Measurements from ENCODE around the gene LAMC1.
A peak's percentile ranks its signal among the peaks of the same experiment; 100 is the strongest.
"Not testable (repeated sequence)": the region's sequence is repeated elsewhere in the genome, so short reads cannot be mapped to it uniquely, and the experiment has no call there.

LAMC1 gene

GRCh38 chr1:183052861-183053260, 29.6 kb downstream of the LAMC1 start:
- H3K4me3 ChIP-seq: no peak overlapping the region
- intact Hi-C loops (cut with DNase I; ENCODE audit: low total_unique reads): no loop called here
- no peak overlapping the region for H3K27ac ChIP-seq
- DNase-seq: no peak
- TF ChIP-seq CTCF (IDR thresholded peaks at IDR 0.05): no peak
- no peaks in the 10 kb centered on the region for H3K36me3 ChIP-seq
- H3K4me1 ChIP-seq: peaks cover 0 to 85% (median 22%) of the 10 kb centered on the region in 4 donors
- no peaks in the 10 kb centered on the region for H3K27me3 ChIP-seq
- H3K9me3 ChIP-seq: no peaks in the 10 kb centered on the region

- H3K4me1 ChIP-seq: peaks cover 3 to 92% (median 41%) of the 10 kb centered on the region in 4 donors
- H3K27ac ChIP-seq: no peak overlapping the region
- intact Hi-C loops (cut with DNase I; ENCODE audit: low total_unique reads): no loop called here
Measured at GRCh38 chr1:183058851-183059502, 35.8 kb downstream of the LAMC1 start.

GRCh38 chr1:183061194-183061593, 38.0 kb downstream of the LAMC1 start:
- Histone ChIP-seq H3K4me3 (no peak overlapping the region), H3K36me3 (no peaks in the 10 kb centered on the region), H3K9me3 (no peaks in the 10 kb centered on the region), H3K27ac (peak overlapping the region; percentile 31 to 47), H3K4me1 (peaks cover 3 to 79% (median 41%) of the 10 kb centered on the region in 4 donors), H3K27me3 (no peaks in the 10 kb centered on the region)
- no peak for DNase-seq
- intact Hi-C loops (cut with DNase I; ENCODE audit: low total_unique reads): no loop called here
- TF ChIP-seq CTCF (IDR thresholded peaks at IDR 0.05): no peak

More at GRCh38 chr1:183058851-183059502, 35.8 kb downstream of the LAMC1 start:
- Histone ChIP-seq H3K4me3 (no peak overlapping the region), H3K27me3 (no peaks in the 10 kb centered on the region), H3K36me3 (no peaks in the 10 kb centered on the region), H3K9me3 (no peaks in the 10 kb centered on the region)
- no peak for DNase-seq
- no peak for TF ChIP-seq CTCF (IDR thresholded peaks at IDR 0.05)

- no peak for TF ChIP-seq CTCF (IDR thresholded peaks at IDR 0.05)
- intact Hi-C loops (cut with DNase I; ENCODE audit: low total_unique reads): no loop called here
- Histone ChIP-seq H3K36me3 (no peaks in the 10 kb centered on the region), H3K27me3 (no peaks in the 10 kb centered on the region), H3K4me3 (no peak overlapping the region), H3K27ac (no peak overlapping the region), H3K9me3 (no peaks in the 10 kb centered on the region), H3K4me1 (peaks cover 3 to 68% (median 34%) of the 10 kb centered on the region in 4 donors)
- DNase-seq: no peak
Measured at GRCh38 chr1:183063349-183063748, 40.1 kb downstream of the LAMC1 start.

GRCh38 chr1:183065168-183065706, 42.0 kb downstream of the LAMC1 start:
- DNase-seq: no peak
- intact Hi-C loops (cut with DNase I; ENCODE audit: low total_unique reads): no loop called here
- H3K4me1 ChIP-seq: peaks cover 0 to 68% (median 23%) of the 10 kb centered on the region in 4 donors

GRCh38 chr1:183066432-183066831, 43.2 kb downstream of the LAMC1 start:
- peaks cover 0 to 68% (median 24%) of the 10 kb centered on the region in 4 donors for H3K4me1 ChIP-seq
- H3K27ac ChIP-seq; H3K27me3 ChIP-seq; H3K9me3 ChIP-seq; DNase-seq; intact Hi-C loops (cut with DNase I; ENCODE audit: low total_unique reads); H3K4me3 ChIP-seq; H3K36me3 ChIP-seq: not testable (repeated sequence)

More at GRCh38 chr1:183065168-183065706, 42.0 kb downstream of the LAMC1 start:
- H3K36me3 ChIP-seq: no peaks in the 10 kb centered on the region
- no peak for TF ChIP-seq CTCF (IDR thresholded peaks at IDR 0.05)
- no peaks in the 10 kb centered on the region for H3K9me3 ChIP-seq
- H3K27me3 ChIP-seq: no peaks in the 10 kb centered on the region
- no peak overlapping the region for H3K27ac ChIP-seq
- no peak overlapping the region for H3K4me3 ChIP-seq

All from tibial artery (tissue), 4 donors.